ENCODE data around the gene GALNT2. TPM values are rescaled to one million over a fixed set of nuclear protein-coding genes. Genes with fewer than 3 reads are reported as not detected.

Gene GALNT2
- total RNA-seq, 1 donor from 2014 or later: 129 TPM

DNA sequence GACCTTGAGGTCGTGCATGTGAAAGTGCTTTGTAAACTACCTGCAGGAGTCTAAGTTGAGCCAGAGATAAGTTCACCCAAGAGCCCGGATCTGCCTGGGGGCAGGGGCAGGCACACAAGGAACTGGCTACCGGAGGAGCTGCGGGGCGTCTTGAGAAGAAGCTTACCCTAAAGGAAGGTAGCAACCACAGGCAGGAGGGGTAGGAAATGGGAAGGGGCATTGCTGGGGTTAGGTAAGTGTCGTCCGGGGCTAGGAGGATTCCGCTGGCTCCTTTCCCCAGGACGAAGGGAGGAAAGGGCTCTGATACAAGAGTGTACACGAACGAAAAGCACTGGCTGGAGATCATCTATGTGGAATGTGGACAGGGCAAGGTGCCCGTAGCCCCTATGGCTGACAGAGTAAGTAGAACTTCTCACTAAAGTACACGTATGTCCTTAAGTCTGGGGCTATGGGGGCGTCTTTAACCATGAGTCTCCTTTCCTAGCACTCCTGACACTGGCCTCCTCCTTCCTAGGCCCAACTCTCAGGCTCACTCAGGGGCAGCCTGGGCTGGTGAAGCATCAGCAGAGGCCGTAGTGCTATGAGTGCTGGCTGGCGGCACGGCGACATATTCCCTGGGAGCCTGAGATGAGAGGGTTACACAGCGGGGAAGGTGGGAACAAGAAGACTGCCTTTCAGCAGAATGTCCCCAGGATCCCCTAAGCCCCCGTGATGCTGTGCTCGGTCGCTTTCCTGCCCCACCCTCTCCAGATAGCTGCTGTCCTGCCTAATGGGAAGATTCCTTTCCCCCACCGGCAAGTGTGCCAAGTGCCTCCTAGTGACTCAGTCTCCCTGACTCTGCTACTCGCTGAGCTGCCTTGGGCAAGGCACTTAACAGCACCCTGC is 9.1 kb upstream of the GALNT2 start:
- intact Hi-C loops (cut with DNase I): no loop called here
- no peaks in the 10 kb centered on the region for H3K36me3 ChIP-seq
- no peaks in the 10 kb centered on the region for H3K9me3 ChIP-seq
- H3K4me1 ChIP-seq: no peaks in the 10 kb centered on the region
- no peaks in the 10 kb centered on the region for H3K27me3 ChIP-seq
- no peak for DNase-seq (ENCODE audit: low spot score in 2 of 2)
- no peak overlapping the region for H3K27ac ChIP-seq
- no peak overlapping the region for H3K4me3 ChIP-seq
- TF ChIP-seq, protein P1, sequence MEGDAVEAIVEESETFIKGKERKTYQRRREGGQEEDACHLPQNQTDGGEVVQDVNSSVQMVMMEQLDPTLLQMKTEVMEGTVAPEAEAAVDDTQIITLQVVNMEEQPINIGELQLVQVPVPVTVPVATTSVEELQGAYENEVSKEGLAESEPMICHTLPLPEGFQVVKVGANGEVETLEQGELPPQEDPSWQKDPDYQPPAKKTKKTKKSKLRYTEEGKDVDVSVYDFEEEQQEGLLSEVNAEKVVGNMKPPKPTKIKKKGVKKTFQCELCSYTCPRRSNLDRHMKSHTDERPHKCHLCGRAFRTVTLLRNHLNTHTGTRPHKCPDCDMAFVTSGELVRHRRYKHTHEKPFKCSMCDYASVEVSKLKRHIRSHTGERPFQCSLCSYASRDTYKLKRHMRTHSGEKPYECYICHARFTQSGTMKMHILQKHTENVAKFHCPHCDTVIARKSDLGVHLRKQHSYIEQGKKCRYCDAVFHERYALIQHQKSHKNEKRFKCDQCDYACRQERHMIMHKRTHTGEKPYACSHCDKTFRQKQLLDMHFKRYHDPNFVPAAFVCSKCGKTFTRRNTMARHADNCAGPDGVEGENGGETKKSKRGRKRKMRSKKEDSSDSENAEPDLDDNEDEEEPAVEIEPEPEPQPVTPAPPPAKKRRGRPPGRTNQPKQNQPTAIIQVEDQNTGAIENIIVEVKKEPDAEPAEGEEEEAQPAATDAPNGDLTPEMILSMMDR (IDR thresholded peaks at IDR 0.05): no peak

DNA sequence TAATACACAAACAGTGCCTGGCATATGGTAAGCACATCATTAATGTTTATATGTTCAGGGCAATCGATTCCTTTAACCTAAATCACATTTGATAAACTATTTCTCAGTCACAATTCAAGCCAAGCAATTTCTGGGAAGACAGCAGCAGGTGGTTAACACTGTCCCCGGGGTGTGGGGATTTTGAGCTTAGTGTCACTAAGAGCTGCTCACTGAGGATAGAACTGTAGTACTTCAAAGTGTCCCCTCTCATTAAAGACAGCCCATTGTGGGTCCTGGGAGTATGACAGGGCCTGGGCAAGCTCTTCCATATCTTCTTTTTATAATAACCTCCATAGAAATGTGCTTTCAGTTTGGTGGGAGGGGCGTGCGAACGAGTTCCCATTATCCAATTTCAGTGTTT is 8.4 kb upstream of the GALNT2 start:
- no peaks in the 10 kb centered on the region for H3K36me3 ChIP-seq
- no peaks in the 10 kb centered on the region for H3K27me3 ChIP-seq
- H3K4me1 ChIP-seq: no peaks in the 10 kb centered on the region
- TF ChIP-seq, protein P1 (IDR thresholded peaks at IDR 0.05): no peak
- no peak overlapping the region for H3K4me3 ChIP-seq
- no peak for DNase-seq (ENCODE audit: low spot score in 2 of 2)
- intact Hi-C loops (cut with DNase I): no loop called here
- no peak overlapping the region for H3K27ac ChIP-seq
- no peaks in the 10 kb centered on the region for H3K9me3 ChIP-seq

DNA sequence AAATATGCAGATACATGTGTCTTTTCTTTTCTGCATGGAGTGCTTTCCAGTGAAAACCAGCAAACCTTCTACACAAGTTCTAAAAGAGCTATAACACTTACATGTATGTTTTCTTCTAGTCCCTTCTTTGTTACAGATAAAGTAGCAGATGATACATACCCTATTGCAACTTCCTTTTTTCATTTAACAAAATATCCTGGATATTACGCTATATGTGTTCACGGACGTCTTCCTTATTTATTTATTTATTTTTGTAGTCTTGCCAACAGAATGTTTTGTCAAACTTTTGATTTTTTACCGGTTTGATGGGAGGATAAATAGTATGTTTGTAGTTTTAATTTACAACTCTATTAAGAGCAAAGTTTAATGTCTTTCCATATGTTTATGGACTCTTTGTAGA is 5.2 kb upstream of the GALNT2 start:
- TF ChIP-seq, protein P1 (IDR thresholded peaks at IDR 0.05): no peak
- H3K9me3 ChIP-seq: no peaks in the 10 kb centered on the region
- DNase-seq (ENCODE audit: low spot score in 2 of 2): no peak
- H3K27ac ChIP-seq: no peak overlapping the region
- intact Hi-C loops (cut with DNase I): no loop called here
- no peak overlapping the region for H3K4me3 ChIP-seq
- H3K27me3 ChIP-seq: no peaks in the 10 kb centered on the region
- peaks cover 0 to 2% of the 10 kb centered on the region in 2 donors for H3K4me1 ChIP-seq
- no peaks in the 10 kb centered on the region for H3K36me3 ChIP-seq

DNA sequence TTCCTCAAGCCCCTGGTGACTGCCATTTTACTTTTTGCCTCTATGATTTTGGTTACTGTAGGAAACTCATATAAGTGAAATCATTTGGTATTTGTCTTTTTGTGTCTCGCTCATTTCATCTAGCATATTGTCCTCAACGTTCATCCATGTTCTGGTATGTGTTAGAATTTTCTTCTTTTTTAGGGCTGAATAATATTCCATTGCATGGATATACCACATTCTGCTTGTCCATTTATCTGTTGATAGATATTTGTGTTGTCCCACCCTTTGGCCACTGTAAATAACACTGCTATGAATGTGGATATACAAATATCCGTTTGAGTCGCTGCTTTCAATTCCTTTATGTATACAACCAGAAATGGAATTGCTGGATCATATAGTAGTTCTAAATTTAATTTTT is 4.5 kb upstream of the GALNT2 start:
- TF ChIP-seq, protein P1 (IDR thresholded peaks at IDR 0.05): no peak
- no peak for DNase-seq (ENCODE audit: low spot score in 2 of 2)
- H3K4me1 ChIP-seq: peaks cover 0 to 2% of the 10 kb centered on the region in 2 donors
- no peaks in the 10 kb centered on the region for H3K27me3 ChIP-seq
- no peaks in the 10 kb centered on the region for H3K9me3 ChIP-seq
- no peak overlapping the region for H3K27ac ChIP-seq
- intact Hi-C loops (cut with DNase I): no loop called here
- no peak overlapping the region for H3K4me3 ChIP-seq
- H3K36me3 ChIP-seq: no peaks in the 10 kb centered on the region

DNA sequence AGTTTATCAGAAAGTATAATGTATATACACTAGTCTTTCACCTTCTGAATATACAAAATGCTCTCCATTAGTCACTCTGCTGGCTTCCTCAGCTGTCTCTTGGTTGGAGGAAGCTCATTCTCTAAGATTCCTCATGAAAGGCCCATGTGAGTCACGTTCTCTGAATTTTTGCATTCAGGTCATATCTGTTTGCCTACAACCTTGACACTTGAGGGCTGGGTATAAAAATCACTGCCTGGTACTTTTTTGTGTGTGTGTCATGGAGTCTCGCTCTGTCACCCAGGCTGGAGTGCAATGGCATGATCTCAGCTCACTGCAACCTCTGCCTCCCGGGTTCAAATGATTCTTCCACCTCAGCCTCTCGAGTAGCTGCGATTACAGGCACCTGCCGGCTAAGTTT is 2.8 kb upstream of the GALNT2 start:
- Histone ChIP-seq H3K4me1 (peaks cover 0 to 7% of the 10 kb centered on the region in 2 donors), H3K9me3 (no peaks in the 10 kb centered on the region), H3K27me3 (no peaks in the 10 kb centered on the region), H3K27ac (no peak overlapping the region), H3K4me3 (no peak overlapping the region), H3K36me3 (no peaks in the 10 kb centered on the region)
- DNase-seq (ENCODE audit: low spot score in 2 of 2): no peak
- TF ChIP-seq, protein P1 (IDR thresholded peaks at IDR 0.05): no peak
- intact Hi-C loops (cut with DNase I): no loop called here
